Fibroblast of mammary gland (primary cell): ENCODE measurements around the gene HSPG2.

Experiments
- DNase-seq: peaks from one replicate; pipeline ENCODE4 v3.0.0-alpha.2; 2010; ENCODE audit warnings: low read depth
- H3K4me3 ChIP-seq: 2 replicates; pipeline ENCODE4 v1.5.1; 2011; ENCODE audit warnings: low read depth, mild to moderate bottlenecking, low read length, moderate library complexity; ENCODE audit not compliant: control insufficient read depth
- TF ChIP-seq, protein P1 (sequence below): conservative IDR thresholded peaks from 2 replicates; pipeline ENCODE4 v1.5.1; 2011; ENCODE audit warnings: low read depth, low read length, inconsistent platforms; ENCODE audit not compliant: control insufficient read depth, insufficient read depth

HSPG2 gene

DNA sequence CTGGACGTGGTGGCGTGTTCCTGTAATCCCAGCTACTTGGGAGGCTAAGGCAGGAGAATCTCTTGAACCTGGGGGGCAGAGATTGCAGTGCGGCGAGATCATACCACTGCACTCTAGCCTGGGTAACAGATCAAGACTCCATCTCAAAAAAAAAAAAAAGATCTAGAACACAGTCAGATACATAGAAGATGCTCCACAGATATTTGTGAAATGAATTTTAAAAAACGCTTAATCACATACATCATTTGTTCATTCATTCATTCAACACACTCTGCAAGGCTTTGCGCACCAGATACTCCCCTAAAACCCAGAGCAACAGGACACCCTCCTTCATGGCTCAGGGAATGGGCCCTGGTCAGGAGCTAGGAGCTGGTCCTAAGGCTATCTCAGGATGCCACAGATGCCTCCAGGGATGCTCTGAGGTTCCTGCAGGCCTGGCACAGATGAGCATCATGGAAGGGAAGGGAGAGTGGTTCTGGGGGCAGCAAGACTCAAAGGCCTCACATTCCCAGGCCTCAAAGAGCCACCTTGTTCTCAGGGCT lies 6.4 kb downstream of the HSPG2 start:
- no peak overlapping the region for H3K4me3 ChIP-seq
- TF ChIP-seq, protein P1, sequence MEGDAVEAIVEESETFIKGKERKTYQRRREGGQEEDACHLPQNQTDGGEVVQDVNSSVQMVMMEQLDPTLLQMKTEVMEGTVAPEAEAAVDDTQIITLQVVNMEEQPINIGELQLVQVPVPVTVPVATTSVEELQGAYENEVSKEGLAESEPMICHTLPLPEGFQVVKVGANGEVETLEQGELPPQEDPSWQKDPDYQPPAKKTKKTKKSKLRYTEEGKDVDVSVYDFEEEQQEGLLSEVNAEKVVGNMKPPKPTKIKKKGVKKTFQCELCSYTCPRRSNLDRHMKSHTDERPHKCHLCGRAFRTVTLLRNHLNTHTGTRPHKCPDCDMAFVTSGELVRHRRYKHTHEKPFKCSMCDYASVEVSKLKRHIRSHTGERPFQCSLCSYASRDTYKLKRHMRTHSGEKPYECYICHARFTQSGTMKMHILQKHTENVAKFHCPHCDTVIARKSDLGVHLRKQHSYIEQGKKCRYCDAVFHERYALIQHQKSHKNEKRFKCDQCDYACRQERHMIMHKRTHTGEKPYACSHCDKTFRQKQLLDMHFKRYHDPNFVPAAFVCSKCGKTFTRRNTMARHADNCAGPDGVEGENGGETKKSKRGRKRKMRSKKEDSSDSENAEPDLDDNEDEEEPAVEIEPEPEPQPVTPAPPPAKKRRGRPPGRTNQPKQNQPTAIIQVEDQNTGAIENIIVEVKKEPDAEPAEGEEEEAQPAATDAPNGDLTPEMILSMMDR = no peak
- no peak for DNase-seq

DNA sequence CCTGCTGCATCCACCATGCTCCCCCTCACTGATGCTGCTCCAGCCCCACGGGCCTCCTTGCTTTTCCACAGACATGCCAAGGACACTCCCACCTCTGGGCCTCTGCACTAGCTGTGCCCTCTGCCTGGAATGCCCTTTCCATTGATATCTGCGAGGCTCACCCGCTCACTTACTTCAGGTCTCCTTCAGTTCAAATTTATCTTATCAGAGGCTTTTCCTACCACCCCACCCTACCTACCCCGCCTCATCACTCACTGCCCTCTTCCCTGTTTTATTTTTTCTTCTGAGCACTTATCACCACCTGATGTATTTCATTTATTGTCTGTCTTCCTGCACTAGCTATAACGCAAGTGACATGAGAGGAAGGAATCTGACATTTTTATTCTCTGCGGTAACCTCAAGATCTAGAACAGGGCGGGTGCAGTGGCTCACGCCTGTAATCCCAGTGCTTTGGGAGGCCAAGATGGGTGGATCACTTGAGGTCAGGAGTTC lies 7.0 kb downstream of the HSPG2 start:
- no peak for DNase-seq
- TF ChIP-seq, protein P1 = no peak
- no peak overlapping the region for H3K4me3 ChIP-seq

DNA sequence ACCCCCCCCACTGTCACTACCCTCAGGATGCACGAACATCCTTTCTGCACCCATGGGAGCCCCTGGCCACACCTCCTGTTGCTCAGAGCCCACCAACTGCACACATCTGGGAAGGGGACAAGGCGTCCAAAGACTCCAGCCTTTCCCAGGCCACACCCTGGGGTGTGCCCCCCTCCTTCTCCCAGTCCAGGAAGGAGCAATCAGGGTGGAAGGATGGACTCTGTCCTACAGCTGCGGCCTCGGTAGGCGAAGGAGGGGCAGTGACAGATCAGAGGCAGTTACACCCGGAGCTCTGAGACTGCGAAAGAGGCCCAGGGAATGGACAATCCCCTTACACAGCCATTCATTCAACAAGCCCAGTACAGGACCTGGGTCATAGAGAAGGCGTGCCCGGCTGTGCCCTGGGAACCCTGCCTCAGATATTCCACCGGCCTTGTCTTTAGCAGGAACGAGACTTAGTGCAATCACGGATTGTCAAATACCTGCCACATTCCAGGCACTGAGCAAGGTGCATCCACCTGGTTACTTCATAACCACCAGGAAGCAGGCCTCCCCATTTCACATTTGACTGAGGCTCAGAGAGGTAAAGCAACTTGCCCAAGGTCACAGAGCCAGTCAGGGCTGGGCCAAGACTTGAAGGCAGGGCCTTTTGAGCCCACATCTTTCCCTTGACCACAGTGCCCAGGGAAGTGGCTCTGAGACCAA lies 9.4 kb downstream of the HSPG2 start:
- DNase-seq = peak; percentile 91
- H3K4me3 ChIP-seq = no peak overlapping the region
- TF ChIP-seq, protein P1 = no peak

DNA sequence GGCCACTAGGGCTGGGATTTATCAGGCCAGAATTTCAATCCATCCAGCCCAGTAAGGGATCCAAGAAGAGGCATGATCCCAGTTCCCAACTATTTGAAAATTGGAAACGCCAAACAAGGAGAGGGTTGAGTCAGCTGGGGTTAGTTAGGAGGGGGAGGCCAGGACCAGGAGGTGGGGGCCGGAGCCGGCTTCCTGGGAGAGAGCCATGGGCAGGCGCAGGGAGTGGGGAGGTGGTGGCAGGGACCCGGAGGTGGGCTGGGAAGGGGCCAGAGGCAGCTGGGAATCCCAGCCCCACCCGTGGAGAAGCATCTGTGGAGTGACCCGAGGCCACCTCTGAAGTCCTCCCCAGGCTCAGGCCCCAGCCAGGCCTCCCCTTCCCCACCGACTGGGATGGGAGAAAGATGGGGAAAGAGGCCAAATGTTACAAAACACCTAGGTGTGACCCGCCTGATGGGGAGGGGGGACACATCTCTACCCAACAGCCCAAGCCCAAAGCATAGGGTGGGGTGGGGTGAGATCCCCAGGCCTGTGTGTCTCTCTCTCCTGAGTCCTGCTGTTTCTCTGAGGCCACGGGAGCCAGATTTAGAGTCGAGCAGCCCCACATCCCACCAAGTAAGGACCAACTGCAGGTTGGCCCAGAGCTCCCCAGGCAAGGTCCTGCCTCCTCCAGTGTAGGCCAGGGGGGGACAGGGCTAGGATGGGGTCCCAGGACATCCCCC lies 10.1 kb downstream of the HSPG2 start:
- DNase-seq = peak; percentile 91
- TF ChIP-seq, protein P1 = no peak
- no peak overlapping the region for H3K4me3 ChIP-seq

DNA sequence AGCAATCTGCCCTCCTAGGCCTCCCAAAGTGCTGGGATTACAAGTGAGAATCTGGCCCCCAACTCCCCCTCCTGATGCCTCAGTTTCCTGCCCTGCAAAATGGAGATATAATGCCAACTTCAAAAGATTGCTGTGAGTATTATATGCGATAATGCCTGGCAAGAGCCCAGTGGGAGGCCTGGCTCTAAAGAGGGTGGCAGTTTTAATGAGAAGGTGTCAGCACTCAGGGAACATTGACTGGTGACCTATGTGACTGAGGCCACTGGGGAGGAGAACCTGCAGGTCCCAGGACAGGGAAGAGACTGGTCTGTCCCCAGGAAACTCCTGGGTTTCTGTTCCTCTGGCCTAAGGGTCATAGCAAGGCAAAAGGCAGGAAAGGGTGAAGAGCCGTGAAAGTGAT lies 11.0 kb downstream of the HSPG2 start:
- TF ChIP-seq, protein P1 = no peak
- H3K4me3 ChIP-seq = no peak overlapping the region
- DNase-seq = no peak

DNA sequence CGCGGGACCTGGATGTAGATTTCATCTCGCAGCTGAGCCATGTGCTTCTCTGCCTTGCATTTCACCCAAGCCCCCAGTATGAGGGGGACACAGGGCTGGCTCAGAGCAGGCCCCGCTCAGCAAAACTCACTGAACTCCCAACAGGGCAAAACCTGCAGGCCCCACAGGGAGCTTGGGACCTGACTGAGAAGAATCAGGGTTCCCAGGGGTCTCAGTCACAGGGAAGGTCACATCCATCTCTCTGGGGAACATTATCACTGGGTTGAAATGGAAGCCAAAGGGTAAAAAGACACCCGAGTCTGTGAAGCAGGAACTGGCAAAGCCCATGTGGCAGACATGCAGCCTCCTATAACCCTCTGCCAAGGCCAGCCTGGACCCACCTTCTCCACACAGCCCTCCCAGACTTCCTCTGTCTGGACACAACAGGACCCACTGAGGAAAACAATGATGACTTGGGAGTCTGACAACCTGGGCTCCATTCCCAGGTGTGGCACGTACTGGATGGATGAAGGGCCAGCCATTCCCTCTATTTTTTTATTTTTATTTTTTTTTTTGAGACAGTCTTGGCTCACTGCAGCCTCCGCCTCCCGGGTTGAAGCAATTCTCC lies 11.7 kb downstream of the HSPG2 start:
- H3K4me3 ChIP-seq = no peak overlapping the region
- TF ChIP-seq, protein P1 = no peak
- DNase-seq = no peak
